CD14-positive monocyte (primary cell): ENCODE results near the gene NFKBIA. TPM values are rescaled to one million over a fixed set of nuclear protein-coding genes. Genes with fewer than 3 reads are reported as not detected.
A peak's percentile ranks its signal among the peaks of the same experiment; 100 is the strongest.

Experiments
- DNase-seq, 3 donors: peaks; one replicate each; pipeline ENCODE4 v3.0.0-alpha.2; 2011 to 2022
- H2AFZ ChIP-seq: 2 replicates; pipeline ENCODE4 v1.6.0; 2012; ENCODE audit warnings: mild to moderate bottlenecking, low read depth, low read length, inconsistent platforms; ENCODE audit not compliant: insufficient read depth, poor library complexity, severe bottlenecking
- H3K27ac ChIP-seq, 2 donors: 1 replicate in 1 of 2; 2 replicates in 1 of 2; pipeline ENCODE4 v1.5.1; 2012 to 2013; ENCODE audit warnings: low read length in 2 of 2, control low read depth in 1 of 2, inconsistent platforms in 1 of 2, low read depth in 1 of 2, mild to moderate bottlenecking in 1 of 2
- H3K27me3 ChIP-seq, 2 donors: one replicate each; pipeline versions ENCODE4 v1.6.0 to v1.6.1; 2011 to 2013; ENCODE audit warnings: low read length in 2 of 2; ENCODE audit not compliant: control insufficient read depth in 2 of 2, insufficient read depth in 2 of 2
- H3K36me3 ChIP-seq, 2 donors: replicated peaks in 1 of 2; 1 replicate in 1 of 2; 2 replicates in 1 of 2; pipeline versions ENCODE4 v1.5.1 to v1.6.1; 2012 to 2013; ENCODE audit warnings: low read length in 2 of 2, control low read depth in 1 of 2, inconsistent platforms in 1 of 2, mild to moderate bottlenecking in 1 of 2; ENCODE audit not compliant: insufficient read depth in 2 of 2, control insufficient read depth in 1 of 2
- H3K4me1 ChIP-seq, 2 donors: 1 replicate in 1 of 2; 2 replicates in 1 of 2; pipeline versions ENCODE4 v1.5.1 to v1.6.1; 2012 to 2013; ENCODE audit warnings: low read length in 2 of 2, control low read depth in 1 of 2, inconsistent platforms in 1 of 2, mild to moderate bottlenecking in 1 of 2, moderate library complexity in 1 of 2; ENCODE audit not compliant: insufficient read depth in 2 of 2, control insufficient read depth in 1 of 2
- H3K4me2 ChIP-seq: replicated peaks from 2 replicates; pipeline ENCODE3; 2012; ENCODE audit warnings: low read length, moderate library complexity, mild to moderate bottlenecking; ENCODE audit not compliant: poor library complexity, severe bottlenecking; ENCODE audit errors: extremely low read depth
- H3K4me3 ChIP-seq, 3 experiments: fragments of 200-600 bp in 1 of 3; sonication (generic) in 1 of 3; replicated peaks in 1 of 3; 1 replicate in 2 of 3; 2 replicates in 1 of 3; pipeline ENCODE4 v1.5.1; 2011 to 2013; ENCODE audit warnings: low read length in 3 of 3, mild to moderate bottlenecking in 3 of 3, control low read depth in 2 of 3, low read depth in 2 of 3, inconsistent platforms in 1 of 3, moderate library complexity in 1 of 3
- H3K79me2 ChIP-seq: 2 replicates; pipeline ENCODE4 v1.6.0; 2012; ENCODE audit warnings: mild to moderate bottlenecking, control low read depth, inconsistent platforms, low read length, moderate library complexity; ENCODE audit not compliant: insufficient read depth
- H3K9ac ChIP-seq: 2 replicates; pipeline ENCODE4 v1.6.0; 2017; ENCODE audit warnings: low read length, mild to moderate bottlenecking; ENCODE audit not compliant: insufficient read depth, poor library complexity, severe bottlenecking
- H3K9me3 ChIP-seq, 2 donors: replicated peaks in 1 of 2; 1 replicate in 1 of 2; 2 replicates in 1 of 2; pipeline versions ENCODE4 v1.5.1 to v1.6.1; 2012 to 2013; ENCODE audit warnings: low read length in 2 of 2, control low read depth in 1 of 2; ENCODE audit not compliant: control insufficient read depth in 1 of 2, insufficient read depth in 1 of 2
- H4K20me1 ChIP-seq: 2 replicates; pipeline ENCODE4 v1.6.0; 2012; ENCODE audit warnings: mild to moderate bottlenecking, low read length, control low read depth, moderate library complexity; ENCODE audit not compliant: insufficient read depth
- H3K27ac Mint-ChIP-seq, 7 donors: one replicate each; pipeline ENCODE4 v1.8.0; 2020; ENCODE audit warnings: mild to moderate bottlenecking in 7 of 7, mixed read lengths in 7 of 7, moderate library complexity in 6 of 7, inconsistent platforms in 2 of 7
- H3K27me3 Mint-ChIP-seq, 3 donors: one replicate each; pipeline ENCODE4 v1.8.0; 2021 to 2022; ENCODE audit warnings: low read depth in 3 of 3, mild to moderate bottlenecking in 3 of 3, mixed read lengths in 3 of 3, moderate library complexity in 3 of 3, inconsistent platforms in 1 of 3
- H3K36me3 Mint-ChIP-seq, 2 donors: one replicate each; pipeline ENCODE4 v1.8.0; 2020; ENCODE audit warnings: mixed read lengths in 2 of 2, inconsistent platforms in 1 of 2, mild to moderate bottlenecking in 1 of 2
- H3K4me1 Mint-ChIP-seq: one replicate; pipeline ENCODE4 v1.8.0; 2020; ENCODE audit warnings: mild to moderate bottlenecking, mixed read lengths
- H3K4me3 Mint-ChIP-seq, 2 donors: one replicate each; pipeline ENCODE4 v1.8.0; 2020; ENCODE audit warnings: mild to moderate bottlenecking in 2 of 2, mixed read lengths in 2 of 2, moderate library complexity in 1 of 2
- H3K9me3 Mint-ChIP-seq, 7 donors: one replicate each; pipeline ENCODE4 v1.8.0; 2020 to 2022; ENCODE audit warnings: mixed read lengths in 7 of 7, mild to moderate bottlenecking in 6 of 7, moderate library complexity in 6 of 7, inconsistent platforms in 2 of 7
- WGBS: methylation state at CpG from one replicate; pipeline ENCODE4 v1.1.5; 2013; ENCODE audit warnings: missing lambda C conversion rate; ENCODE audit not compliant: insufficient coverage; 5-methylcytosine and 5-hydroxymethylcytosine counted together
- intact Hi-C, 2 donors: fragments of 100-400 bp; cut with micrococcal nuclease; formaldehyde crosslinking; loops; one replicate each; pipeline versions ENCODE4 v1.15.0 to v1.15.1; 2023
- polyA plus RNA-seq, 3 donors: library from polyadenylated mRNA; depleted of rRNA in 1 of 3; unstranded in 2 of 3; stranded (reverse) in 1 of 3; fragments of 300-500 nt in 2 of 3; fragments of >200 nt in 1 of 3; fragmentation: Illumina TruSeq in 2 of 3; gene quantifications; 1 replicate in 2 of 3; 2 replicates in 1 of 3; pipeline ENCODE4 v1.2.3, GENCODE V29; 2012 to 2021
- TF ChIP-seq, protein P1 (sequence below): fragments of 200-600 bp; IDR thresholded peaks from one replicate; pipeline ENCODE4 v1.8.0; 2022; ENCODE audit warnings: antibody characterized with exemption, mild to moderate bottlenecking

The NFKBIA gene
- polyA plus RNA-seq, 3 donors = 868 to 4,739 (median 935) TPM

- H3K4me3 Mint-ChIP-seq = peak overlapping the region in 1 of 2 donors; percentile 52
- no peak overlapping the region for H3K27ac Mint-ChIP-seq
Observed at GRCh38 chr14:35430459-35431199, 26.1 kb upstream of the NFKBIA start.

DNA sequence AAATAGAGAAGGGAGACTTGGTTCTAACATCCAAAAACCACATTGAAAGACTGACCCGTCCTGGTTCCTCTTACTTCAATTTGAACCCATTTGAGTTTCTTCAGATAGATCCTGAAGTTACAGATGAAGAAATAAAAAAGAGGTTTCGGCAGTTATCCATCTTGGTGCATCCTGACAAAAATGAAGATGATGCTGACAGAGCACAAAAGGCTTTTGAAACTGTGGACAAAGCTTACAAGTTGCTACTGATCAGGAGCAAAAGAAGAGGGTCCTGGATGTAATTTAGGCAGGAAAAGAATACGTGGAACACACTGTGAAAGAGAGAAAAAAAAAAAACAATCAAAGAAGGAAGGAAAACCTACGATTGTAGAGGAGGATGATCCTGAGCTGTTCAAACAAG is 25.4 kb upstream of the NFKBIA start:
- H3K79me2 ChIP-seq = no peaks in the 10 kb centered on the region
- H3K27me3 Mint-ChIP-seq = peaks cover 0 to 2% (median 0%) of the 10 kb centered on the region in 3 donors
- intact Hi-C loops = no loop called here
- H3K9me3 ChIP-seq = no peaks in the 10 kb centered on the region
- no peak overlapping the region for H3K4me2 ChIP-seq
- peak overlapping the region in 1 of 2 donors; percentile 52 for H3K4me3 Mint-ChIP-seq
- peak overlapping the region in 1 of 7 donors; percentile 2 for H3K27ac Mint-ChIP-seq
- H3K36me3 Mint-ChIP-seq = no peaks in the 10 kb centered on the region
- H3K4me1 ChIP-seq = no peaks in the 10 kb centered on the region
- no peaks in the 10 kb centered on the region for H4K20me1 ChIP-seq
- no peaks in the 10 kb centered on the region for H3K27me3 ChIP-seq
- TF ChIP-seq, protein P1, sequence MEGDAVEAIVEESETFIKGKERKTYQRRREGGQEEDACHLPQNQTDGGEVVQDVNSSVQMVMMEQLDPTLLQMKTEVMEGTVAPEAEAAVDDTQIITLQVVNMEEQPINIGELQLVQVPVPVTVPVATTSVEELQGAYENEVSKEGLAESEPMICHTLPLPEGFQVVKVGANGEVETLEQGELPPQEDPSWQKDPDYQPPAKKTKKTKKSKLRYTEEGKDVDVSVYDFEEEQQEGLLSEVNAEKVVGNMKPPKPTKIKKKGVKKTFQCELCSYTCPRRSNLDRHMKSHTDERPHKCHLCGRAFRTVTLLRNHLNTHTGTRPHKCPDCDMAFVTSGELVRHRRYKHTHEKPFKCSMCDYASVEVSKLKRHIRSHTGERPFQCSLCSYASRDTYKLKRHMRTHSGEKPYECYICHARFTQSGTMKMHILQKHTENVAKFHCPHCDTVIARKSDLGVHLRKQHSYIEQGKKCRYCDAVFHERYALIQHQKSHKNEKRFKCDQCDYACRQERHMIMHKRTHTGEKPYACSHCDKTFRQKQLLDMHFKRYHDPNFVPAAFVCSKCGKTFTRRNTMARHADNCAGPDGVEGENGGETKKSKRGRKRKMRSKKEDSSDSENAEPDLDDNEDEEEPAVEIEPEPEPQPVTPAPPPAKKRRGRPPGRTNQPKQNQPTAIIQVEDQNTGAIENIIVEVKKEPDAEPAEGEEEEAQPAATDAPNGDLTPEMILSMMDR = no peak
- H3K36me3 ChIP-seq = no peaks in the 10 kb centered on the region
- H2AFZ ChIP-seq = peak overlapping the region; percentile 46
- no peak overlapping the region for H3K9ac ChIP-seq
- no peak for DNase-seq
- 48% methylated on average over 2 of the region's 4 CpGs for WGBS
- H3K4me3 ChIP-seq = no peak overlapping the region
- H3K27ac ChIP-seq = no peak overlapping the region
- peaks cover 10% of the 10 kb centered on the region for H3K4me1 Mint-ChIP-seq
- H3K9me3 Mint-ChIP-seq = no peaks in the 10 kb centered on the region

More at GRCh38 chr14:35430459-35431199, 26.1 kb upstream of the NFKBIA start:
- Mint-ChIP-seq H3K27me3 (peaks cover 0 to 2% (median 0%) of the 10 kb centered on the region in 3 donors), H3K36me3 (no peaks in the 10 kb centered on the region), H3K9me3 (no peaks in the 10 kb centered on the region), H3K4me1 (peaks cover 14% of the 10 kb centered on the region)
- Histone ChIP-seq H3K27me3 (no peaks in the 10 kb centered on the region), H3K27ac (no peak overlapping the region), H3K4me3 (no peak overlapping the region), H3K4me2 (no peak overlapping the region), H3K9me3 (no peaks in the 10 kb centered on the region), H3K9ac (no peak overlapping the region), H3K4me1 (no peaks in the 10 kb centered on the region), H3K79me2 (no peaks in the 10 kb centered on the region), H4K20me1 (no peaks in the 10 kb centered on the region), H3K36me3 (no peaks in the 10 kb centered on the region), H2AFZ (peak overlapping the region; percentile 46)
- intact Hi-C loops = no loop called here
- no peak for DNase-seq
- WGBS = 63% methylated on average over 5 of the region's 13 CpGs
- TF ChIP-seq, protein P1 = no peak
